Measurements from ENCODE around the gene DNAI1. TPM values are rescaled to one million over a fixed set of nuclear protein-coding genes. Genes with fewer than 3 reads are reported as not detected.
A peak's percentile ranks its signal among the peaks of the same experiment; 100 is the strongest.

DNAI1 gene
- total and polyA plus RNA-seq, 10 of the 15 experiments (the other 5 are each of a cell fraction or from before 2014, with no cell fraction given) = not detected

DNA sequence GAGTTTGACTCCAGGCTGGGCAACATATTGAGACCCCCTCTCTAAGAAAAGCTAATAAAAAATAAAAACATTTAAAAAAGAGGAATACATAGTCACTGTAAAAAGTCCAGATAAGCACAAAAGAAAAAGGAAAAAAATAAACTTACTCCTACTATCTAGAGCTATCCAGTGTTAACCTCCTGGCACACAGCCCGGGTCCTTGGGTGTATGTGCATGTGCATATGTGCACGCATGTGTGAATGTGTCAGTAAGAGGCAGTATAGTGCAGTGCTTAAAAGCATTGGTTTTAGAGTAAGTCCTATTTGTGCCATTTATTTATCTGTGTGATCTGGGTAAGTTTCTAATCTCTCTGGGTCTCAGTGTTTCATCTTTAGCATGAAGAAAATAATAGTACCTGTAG lies 26.9 kb upstream of the DNAI1 start (continued):
- TF ChIP-seq, protein P1, sequence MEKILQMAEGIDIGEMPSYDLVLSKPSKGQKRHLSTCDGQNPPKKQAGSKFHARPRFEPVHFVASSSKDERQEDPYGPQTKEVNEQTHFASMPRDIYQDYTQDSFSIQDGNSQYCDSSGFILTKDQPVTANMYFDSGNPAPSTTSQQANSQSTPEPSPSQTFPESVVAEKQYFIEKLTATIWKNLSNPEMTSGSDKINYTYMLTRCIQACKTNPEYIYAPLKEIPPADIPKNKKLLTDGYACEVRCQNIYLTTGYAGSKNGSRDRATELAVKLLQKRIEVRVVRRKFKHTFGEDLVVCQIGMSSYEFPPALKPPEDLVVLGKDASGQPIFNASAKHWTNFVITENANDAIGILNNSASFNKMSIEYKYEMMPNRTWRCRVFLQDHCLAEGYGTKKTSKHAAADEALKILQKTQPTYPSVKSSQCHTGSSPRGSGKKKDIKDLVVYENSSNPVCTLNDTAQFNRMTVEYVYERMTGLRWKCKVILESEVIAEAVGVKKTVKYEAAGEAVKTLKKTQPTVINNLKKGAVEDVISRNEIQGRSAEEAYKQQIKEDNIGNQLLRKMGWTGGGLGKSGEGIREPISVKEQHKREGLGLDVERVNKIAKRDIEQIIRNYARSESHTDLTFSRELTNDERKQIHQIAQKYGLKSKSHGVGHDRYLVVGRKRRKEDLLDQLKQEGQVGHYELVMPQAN (conservative IDR thresholded peaks at IDR 0.05) = no peak
- TF ChIP-seq, protein P2, sequence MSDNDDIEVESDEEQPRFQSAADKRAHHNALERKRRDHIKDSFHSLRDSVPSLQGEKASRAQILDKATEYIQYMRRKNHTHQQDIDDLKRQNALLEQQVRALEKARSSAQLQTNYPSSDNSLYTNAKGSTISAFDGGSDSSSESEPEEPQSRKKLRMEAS (IDR thresholded peaks at IDR 0.05; ENCODE audit: low read depth, low read length) = no peak
- TF ChIP-seq NR2C1 (IDR thresholded peaks at IDR 0.05) (no peak), MEF2A (IDR thresholded peaks at IDR 0.05; ENCODE audit: insufficient read depth, low read depth, low read length) (no peak), NR2F1 (conservative IDR thresholded peaks at IDR 0.05) (no peak), NR2C2 (IDR thresholded peaks at IDR 0.05; ENCODE audit: borderline replicate concordance, control insufficient read depth, insufficient read length, low read depth) (no peak), CREM (IDR thresholded peaks at IDR 0.05; ENCODE audit: low read depth) (no peak)

DNA sequence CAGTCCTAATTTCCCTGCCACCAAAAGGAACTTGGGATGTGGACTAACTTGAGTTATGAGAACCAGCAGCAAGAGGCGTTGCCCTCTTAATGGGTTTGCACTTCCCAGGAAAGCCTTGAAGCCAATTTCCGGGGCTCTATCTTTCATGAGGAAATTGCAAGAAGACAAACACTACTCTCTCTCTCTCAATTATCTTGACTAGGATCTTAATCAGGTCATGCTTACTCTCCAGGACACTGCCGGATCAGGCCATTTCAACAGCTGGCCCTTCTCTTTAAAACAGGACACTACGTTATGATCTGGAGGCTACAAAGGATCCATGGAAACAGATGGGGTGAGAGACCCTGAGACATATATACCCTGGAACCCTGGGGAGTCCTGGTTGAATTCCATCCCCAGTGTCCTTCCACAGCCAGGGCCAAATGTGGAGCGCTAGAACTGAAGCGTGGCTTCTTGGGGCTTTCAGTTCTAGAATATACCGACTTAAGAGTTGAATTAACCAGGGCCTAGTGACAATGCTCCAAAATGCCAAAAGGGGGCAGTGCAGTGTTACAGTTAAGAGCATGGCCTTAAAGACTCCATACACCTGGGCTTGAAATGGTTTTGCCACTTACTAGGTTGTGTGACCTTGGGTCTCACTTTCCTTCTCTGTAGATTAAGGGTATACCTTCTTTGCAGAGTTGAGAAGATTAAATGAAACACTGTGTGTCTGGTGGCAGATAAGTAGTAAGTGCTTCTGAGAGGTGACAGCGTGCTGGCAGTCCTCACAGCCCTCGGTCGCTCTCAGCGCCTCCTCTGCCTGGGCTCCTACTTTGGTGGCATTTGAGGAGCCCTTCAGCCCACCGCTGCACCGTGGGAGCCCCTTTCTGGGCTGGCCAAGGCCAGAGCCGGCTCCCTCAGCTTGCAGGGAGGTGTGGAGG lies 21.3 kb upstream of the DNAI1 start:
- Histone ChIP-seq H3K9ac (ENCODE audit: control insufficient read depth, insufficient read depth, low read length) (no peak overlapping the region), H3K27me3 (replicated peaks in 1 of 2; ENCODE audit: control insufficient read depth in 2 of 2, insufficient read depth in 2 of 2, low read length in 1 of 2) (no peaks in the 10 kb centered on the region), H3K4me3 (no peak overlapping the region), H3K4me1 (ENCODE audit: control insufficient read depth, insufficient read depth, low read length) (no peaks in the 10 kb centered on the region), H4K20me1 (ENCODE audit: control insufficient read depth, insufficient read depth) (no peaks in the 10 kb centered on the region), H3K36me3 (ENCODE audit: control insufficient read depth in 2 of 2, insufficient read depth in 2 of 2, low read length in 1 of 2) (no peaks in the 10 kb centered on the region), H3K27ac (ENCODE audit: control insufficient read depth, insufficient read depth) (no peak overlapping the region), H3K9me3 (replicated peaks; ENCODE audit: control insufficient read depth, insufficient read depth, low read length) (no peaks in the 10 kb centered on the region), H2AFZ (ENCODE audit: control insufficient read depth, low read depth, low read length) (no peak overlapping the region), H3K4me2 (ENCODE audit: control insufficient read depth, insufficient read depth) (no peak overlapping the region), H3K79me2 (ENCODE audit: control insufficient read depth, insufficient read depth, low read length) (no peaks in the 10 kb centered on the region)
- ChIA-PET POLR2A (no interaction called here), CTCF (interaction anchor here (0.6 to 3.7 kb wide), 5 partner anchors 37 to 167 kb away, joined by 3 to 16 read pairs (median 4); no protein-coding TSS in a partner anchor), RAD21 (ENCODE audit: unreplicated experiment) (no interaction called here), SMC1A (ENCODE audit: uncharacterized antibody, unreplicated experiment) (interaction anchor here (1.2 kb wide), 1 partner anchor 53 kb away, joined by 3 read pairs; no protein-coding TSS in a partner anchor)
- FAIRE-seq (peak; percentile 96), ATAC-seq (peak; percentile 98), DNase-seq (ENCODE audit: low read depth, low spot score) (peak; percentile 40)
- in situ Hi-C loops (cut with MboI) (no loop called here), intact Hi-C loops (cut with micrococcal nuclease; ENCODE audit: unreplicated experiment) (loop anchor here (1.0 to 5.0 kb wide), 3 partner anchors 63 to 154 kb away; no protein-coding TSS in a partner anchor)
- WGBS (ENCODE audit: insufficient coverage, insufficient replicate concordance, low lambda C conversion rate, missing lambda C conversion rate) = 59% methylated on average over 14 of the region's 14 CpGs
- no TSS peak for BruUV-seq (replicated peaks)
- TF ChIP-seq RAD21 (IDR thresholded peaks at IDR 0.05; ENCODE audit: insufficient read depth, low read depth, low read length) = peak; percentile 90
- 0 out of 2 replicates have a peak, but pooled peaks have one; percentile 31 for TF ChIP-seq YY1 (IDR thresholded peaks at IDR 0.05; ENCODE audit: low read depth, low read length)
- TF ChIP-seq, protein P3, sequence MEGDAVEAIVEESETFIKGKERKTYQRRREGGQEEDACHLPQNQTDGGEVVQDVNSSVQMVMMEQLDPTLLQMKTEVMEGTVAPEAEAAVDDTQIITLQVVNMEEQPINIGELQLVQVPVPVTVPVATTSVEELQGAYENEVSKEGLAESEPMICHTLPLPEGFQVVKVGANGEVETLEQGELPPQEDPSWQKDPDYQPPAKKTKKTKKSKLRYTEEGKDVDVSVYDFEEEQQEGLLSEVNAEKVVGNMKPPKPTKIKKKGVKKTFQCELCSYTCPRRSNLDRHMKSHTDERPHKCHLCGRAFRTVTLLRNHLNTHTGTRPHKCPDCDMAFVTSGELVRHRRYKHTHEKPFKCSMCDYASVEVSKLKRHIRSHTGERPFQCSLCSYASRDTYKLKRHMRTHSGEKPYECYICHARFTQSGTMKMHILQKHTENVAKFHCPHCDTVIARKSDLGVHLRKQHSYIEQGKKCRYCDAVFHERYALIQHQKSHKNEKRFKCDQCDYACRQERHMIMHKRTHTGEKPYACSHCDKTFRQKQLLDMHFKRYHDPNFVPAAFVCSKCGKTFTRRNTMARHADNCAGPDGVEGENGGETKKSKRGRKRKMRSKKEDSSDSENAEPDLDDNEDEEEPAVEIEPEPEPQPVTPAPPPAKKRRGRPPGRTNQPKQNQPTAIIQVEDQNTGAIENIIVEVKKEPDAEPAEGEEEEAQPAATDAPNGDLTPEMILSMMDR (IDR thresholded peaks at IDR 0.05 in 2 of 3, conservative IDR thresholded peaks at IDR 0.05 in 1 of 3; ENCODE audit: control insufficient read depth in 2 of 3, extremely low read depth in 1 of 3, insufficient read depth in 1 of 3, low read depth in 3 of 3, low read length in 3 of 3) = peak; percentile 71 to 90 (median 88)
- TF ChIP-seq, protein P4, sequence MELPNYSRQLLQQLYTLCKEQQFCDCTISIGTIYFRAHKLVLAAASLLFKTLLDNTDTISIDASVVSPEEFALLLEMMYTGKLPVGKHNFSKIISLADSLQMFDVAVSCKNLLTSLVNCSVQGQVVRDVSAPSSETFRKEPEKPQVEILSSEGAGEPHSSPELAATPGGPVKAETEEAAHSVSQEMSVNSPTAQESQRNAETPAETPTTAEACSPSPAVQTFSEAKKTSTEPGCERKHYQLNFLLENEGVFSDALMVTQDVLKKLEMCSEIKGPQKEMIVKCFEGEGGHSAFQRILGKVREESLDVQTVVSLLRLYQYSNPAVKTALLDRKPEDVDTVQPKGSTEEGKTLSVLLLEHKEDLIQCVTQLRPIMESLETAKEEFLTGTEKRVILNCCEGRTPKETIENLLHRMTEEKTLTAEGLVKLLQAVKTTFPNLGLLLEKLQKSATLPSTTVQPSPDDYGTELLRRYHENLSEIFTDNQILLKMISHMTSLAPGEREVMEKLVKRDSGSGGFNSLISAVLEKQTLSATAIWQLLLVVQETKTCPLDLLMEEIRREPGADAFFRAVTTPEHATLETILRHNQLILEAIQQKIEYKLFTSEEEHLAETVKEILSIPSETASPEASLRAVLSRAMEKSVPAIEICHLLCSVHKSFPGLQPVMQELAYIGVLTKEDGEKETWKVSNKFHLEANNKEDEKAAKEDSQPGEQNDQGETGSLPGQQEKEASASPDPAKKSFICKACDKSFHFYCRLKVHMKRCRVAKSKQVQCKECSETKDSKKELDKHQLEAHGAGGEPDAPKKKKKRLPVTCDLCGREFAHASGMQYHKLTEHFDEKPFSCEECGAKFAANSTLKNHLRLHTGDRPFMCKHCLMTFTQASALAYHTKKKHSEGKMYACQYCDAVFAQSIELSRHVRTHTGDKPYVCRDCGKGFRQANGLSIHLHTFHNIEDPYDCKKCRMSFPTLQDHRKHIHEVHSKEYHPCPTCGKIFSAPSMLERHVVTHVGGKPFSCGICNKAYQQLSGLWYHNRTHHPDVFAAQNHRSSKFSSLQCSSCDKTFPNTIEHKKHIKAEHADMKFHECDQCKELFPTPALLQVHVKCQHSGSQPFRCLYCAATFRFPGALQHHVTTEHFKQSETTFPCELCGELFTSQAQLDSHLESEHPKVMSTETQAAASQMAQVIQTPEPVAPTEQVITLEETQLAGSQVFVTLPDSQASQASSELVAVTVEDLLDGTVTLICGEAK (IDR thresholded peaks at IDR 0.05; ENCODE audit: borderline replicate concordance) = no peak

Measured in GM12878 (cell line).